WI38 (cell line): ENCODE results near the gene PTMS.
A peak's percentile ranks its signal among the peaks of the same experiment; 100 is the strongest.
"Not testable (repeated sequence)": the region's sequence is repeated elsewhere in the genome, so short reads cannot be mapped to it uniquely, and the experiment has no call there.

Source experiments
- H3K4me3 ChIP-seq: 2 replicates; pipeline ENCODE4 v1.5.1; 2011; ENCODE audit warnings: low read depth, mild to moderate bottlenecking, control low read depth, low read length
- TF ChIP-seq, protein P1 (sequence below): IDR thresholded peaks from 2 replicates; pipeline ENCODE4 v1.5.1; 2012; ENCODE audit warnings: low read depth, mild to moderate bottlenecking, control low read depth, low read length

Gene PTMS

DNA sequence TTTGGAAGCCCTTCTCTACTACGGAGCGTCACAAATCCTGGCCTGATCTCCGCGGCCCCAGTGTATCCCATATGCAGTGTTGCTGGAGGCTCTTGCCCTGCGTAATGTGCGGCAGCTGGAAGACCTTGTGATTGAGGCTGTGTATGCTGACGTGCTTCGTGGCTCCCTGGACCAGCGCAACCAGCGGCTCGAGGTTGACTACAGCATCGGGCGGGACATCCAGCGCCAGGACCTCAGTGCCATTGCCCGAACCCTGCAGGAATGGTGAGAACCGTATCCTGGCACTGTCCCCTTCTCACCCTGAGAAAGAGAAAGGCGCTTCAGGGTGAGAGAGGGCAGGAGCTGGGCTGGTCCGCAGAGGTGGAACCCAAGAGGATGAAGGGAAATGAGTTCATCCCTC, 37.0 kb upstream of the PTMS start:
- TF ChIP-seq, protein P1, sequence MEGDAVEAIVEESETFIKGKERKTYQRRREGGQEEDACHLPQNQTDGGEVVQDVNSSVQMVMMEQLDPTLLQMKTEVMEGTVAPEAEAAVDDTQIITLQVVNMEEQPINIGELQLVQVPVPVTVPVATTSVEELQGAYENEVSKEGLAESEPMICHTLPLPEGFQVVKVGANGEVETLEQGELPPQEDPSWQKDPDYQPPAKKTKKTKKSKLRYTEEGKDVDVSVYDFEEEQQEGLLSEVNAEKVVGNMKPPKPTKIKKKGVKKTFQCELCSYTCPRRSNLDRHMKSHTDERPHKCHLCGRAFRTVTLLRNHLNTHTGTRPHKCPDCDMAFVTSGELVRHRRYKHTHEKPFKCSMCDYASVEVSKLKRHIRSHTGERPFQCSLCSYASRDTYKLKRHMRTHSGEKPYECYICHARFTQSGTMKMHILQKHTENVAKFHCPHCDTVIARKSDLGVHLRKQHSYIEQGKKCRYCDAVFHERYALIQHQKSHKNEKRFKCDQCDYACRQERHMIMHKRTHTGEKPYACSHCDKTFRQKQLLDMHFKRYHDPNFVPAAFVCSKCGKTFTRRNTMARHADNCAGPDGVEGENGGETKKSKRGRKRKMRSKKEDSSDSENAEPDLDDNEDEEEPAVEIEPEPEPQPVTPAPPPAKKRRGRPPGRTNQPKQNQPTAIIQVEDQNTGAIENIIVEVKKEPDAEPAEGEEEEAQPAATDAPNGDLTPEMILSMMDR: no peak
- no peak overlapping the region for H3K4me3 ChIP-seq

GRCh38 chr12:6730169-6730568, 36.0 kb upstream of the PTMS start:
- no peak overlapping the region for H3K4me3 ChIP-seq
- TF ChIP-seq, protein P1: no peak

GRCh38 chr12:6734506-6735387, 31.4 kb upstream of the PTMS start:
- TF ChIP-seq, protein P1: no peak
- H3K4me3 ChIP-seq: no peak overlapping the region

- H3K4me3 ChIP-seq: no peak overlapping the region
- TF ChIP-seq, protein P1: peak; percentile 66
Measured at GRCh38 chr12:6735448-6736191, 30.5 kb upstream of the PTMS start.

DNA sequence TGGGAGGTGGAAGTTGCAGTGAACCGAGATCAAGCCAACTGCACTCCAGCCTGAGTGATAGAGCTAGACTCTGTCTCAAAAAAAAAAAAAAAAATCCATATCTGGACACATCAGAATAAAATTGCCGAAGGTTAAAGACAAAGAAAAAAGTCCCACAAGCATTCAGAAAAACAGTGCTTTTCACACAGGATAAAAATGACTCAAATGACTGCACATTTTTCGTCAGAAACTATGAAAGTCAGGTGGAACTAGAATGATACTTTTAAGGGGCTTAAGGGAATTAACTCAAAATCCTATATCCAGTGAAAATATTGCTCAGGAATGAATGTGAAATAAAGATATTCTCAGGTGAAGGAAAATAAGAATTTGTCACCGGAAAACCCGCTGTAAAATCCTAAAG, 29.4 kb upstream of the PTMS start:
- H3K4me3 ChIP-seq: no peak overlapping the region
- TF ChIP-seq, protein P1: no peak

- not testable (repeated sequence) for H3K4me3 ChIP-seq
Measured at GRCh38 chr12:6742080-6742479, 24.1 kb upstream of the PTMS start.

DNA sequence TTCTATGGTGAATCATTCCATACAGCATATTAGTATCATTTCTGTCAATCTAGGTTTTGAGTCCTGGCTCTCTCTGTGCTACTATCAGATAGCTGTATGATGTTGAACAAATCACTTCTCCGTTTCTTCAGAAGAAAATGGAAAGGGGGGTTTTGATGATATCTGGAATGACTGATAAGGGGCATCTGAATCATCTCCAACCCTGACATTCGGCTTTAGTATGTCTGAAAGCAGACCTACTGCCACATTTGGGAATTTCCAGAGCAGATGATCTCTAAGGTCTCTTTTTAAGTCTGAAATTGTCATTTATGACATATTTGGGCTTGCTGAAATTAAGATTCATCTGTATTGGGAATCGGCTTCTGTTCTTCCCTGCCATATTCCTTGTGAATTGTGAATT, 23.3 kb upstream of the PTMS start:
- TF ChIP-seq, protein P1: no peak
- H3K4me3 ChIP-seq: no peak overlapping the region

DNA sequence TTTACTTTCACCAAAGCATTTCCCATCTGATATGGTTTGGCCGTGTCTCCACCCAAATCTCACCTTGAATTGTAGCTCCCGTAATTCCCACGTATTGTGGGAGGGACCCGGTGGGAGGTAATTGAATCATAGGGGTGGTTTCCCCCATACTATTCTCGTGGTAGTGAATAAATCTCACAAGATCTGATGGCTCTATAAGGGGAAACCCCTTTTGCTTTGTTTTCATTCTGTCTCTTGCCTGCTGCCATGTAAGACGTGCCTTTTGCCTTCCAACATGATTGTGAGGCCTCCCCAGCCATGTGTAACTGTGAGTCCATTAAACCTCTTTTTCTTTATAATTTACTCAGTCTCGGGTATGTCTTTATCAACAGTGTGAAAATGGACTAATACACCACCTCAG, 22.9 kb upstream of the PTMS start:
- H3K4me3 ChIP-seq: not testable (repeated sequence)
